Left hindlimb (tissue), 1 donor: ENCODE data around the gene CACUL1.
A peak's percentile ranks its signal among the peaks of the same experiment; 100 is the strongest.
"Not testable (repeated sequence)": the region's sequence is repeated elsewhere in the genome, so short reads cannot be mapped to it uniquely, and the experiment has no call there.

Experiments used
- DNase-seq: peaks from one replicate; pipeline ENCODE4 v3.0.0-alpha.2; 2018

Gene CACUL1

GRCh38 chr10:118682533-118682932, 72.2 kb downstream of the CACUL1 start:
- no peak for DNase-seq

- DNase-seq: no peak
These were observed 74.6 kb downstream of the CACUL1 start for GRCh38 chr10:118680197-118680596.

GRCh38 chr10:118674226-118674919, 80.4 kb downstream of the CACUL1 start:
- DNase-seq: no peak

GRCh38 chr10:118672766-118673715, 81.7 kb downstream of the CACUL1 start:
- no peak for DNase-seq

GRCh38 chr10:118672153-118672552, 82.6 kb downstream of the CACUL1 start:
- no peak for DNase-seq

- DNase-seq: not testable (repeated sequence)
These were observed 83.5 kb downstream of the CACUL1 start for GRCh38 chr10:118671221-118671620.

- DNase-seq: no peak
These were observed 84.2 kb downstream of the CACUL1 start for GRCh38 chr10:118670472-118671124.

- no peak for DNase-seq
These were observed 84.9 kb downstream of the CACUL1 start for GRCh38 chr10:118669835-118670234.

GRCh38 chr10:118669020-118669791, 85.6 kb downstream of the CACUL1 start:
- DNase-seq: peak; percentile 74

GRCh38 chr10:118668228-118668952, 86.4 kb downstream of the CACUL1 start:
- DNase-seq: no peak

GRCh38 chr10:118667732-118668131, 87.0 kb downstream of the CACUL1 start:
- no peak for DNase-seq

GRCh38 chr10:118666350-118666749, 88.4 kb downstream of the CACUL1 start:
- no peak for DNase-seq

GRCh38 chr10:118664321-118664720, 90.4 kb downstream of the CACUL1 start:
- no peak for DNase-seq

GRCh38 chr10:118663176-118663575, 91.6 kb downstream of the CACUL1 start:
- DNase-seq: no peak

GRCh38 chr10:118662228-118663035, 92.3 kb downstream of the CACUL1 start:
- no peak for DNase-seq

GRCh38 chr10:118658762-118659161, 96.0 kb downstream of the CACUL1 start:
- no peak for DNase-seq

- not testable (repeated sequence) for DNase-seq
These were observed 96.6 kb downstream of the CACUL1 start for GRCh38 chr10:118658168-118658567.

GRCh38 chr10:118645294-118645693, 109.5 kb downstream of the CACUL1 start:
- DNase-seq: not testable (repeated sequence)

- no peak for DNase-seq
These were observed 112.5 kb downstream of the CACUL1 start for GRCh38 chr10:118642228-118642627.

GRCh38 chr10:118638680-118639079, 116.1 kb downstream of the CACUL1 start:
- DNase-seq: no peak
